Fibroblast of upper back skin (primary cell): Measurements from ENCODE around the gene ZNF521.

ENCODE experiments used
- DNase-seq: peaks from one replicate; pipeline ENCODE4 v3.0.0-alpha.2; 2013

Gene ZNF521

GRCh38 chr18:25351777-25352628 lies at the start of gene ZNF521:
ZNF521 (minus strand) TSS chr18:25352166; CDS start chr18:25350946, 1,220 bp downstream.
- peak; percentile 94 for DNase-seq

- peak; percentile 84 for DNase-seq
Observed at GRCh38 chr18:25399554-25399953, 47.6 kb upstream of the ZNF521 start.

- no peak for DNase-seq
Observed at GRCh38 chr18:25392192-25392591, 40.2 kb upstream of the ZNF521 start.

GRCh38 chr18:25373432-25374179 lies 21.6 kb upstream of the ZNF521 start:
- DNase-seq, result peak; percentile 40

- no peak for DNase-seq
Observed at GRCh38 chr18:25370391-25370790, 18.4 kb upstream of the ZNF521 start.

- no peak for DNase-seq
Observed at GRCh38 chr18:25365242-25365641, 13.3 kb upstream of the ZNF521 start.

- no peak for DNase-seq
Observed at GRCh38 chr18:25364732-25365131, 12.8 kb upstream of the ZNF521 start.

GRCh38 chr18:25360301-25360899 lies 8.4 kb upstream of the ZNF521 start:
- DNase-seq, result no peak

- no peak for DNase-seq
Observed at GRCh38 chr18:25353080-25353479, 1.1 kb upstream of the ZNF521 start.

- DNase-seq, result no peak
Observed at GRCh38 chr18:25352629-25353005, 651 bp upstream of the ZNF521 start.

- DNase-seq, result no peak
Observed at GRCh38 chr18:25351280-25351775, 638 bp downstream of the ZNF521 start.

GRCh38 chr18:25350489-25351251 lies 1.3 kb downstream of the ZNF521 start:
- peak; percentile 54 for DNase-seq

- DNase-seq, result peak; percentile 31
Observed at GRCh38 chr18:25349926-25350487, 2.0 kb downstream of the ZNF521 start.

- peak; percentile 74 for DNase-seq
Observed at GRCh38 chr18:25349131-25349925, 2.6 kb downstream of the ZNF521 start.

GRCh38 chr18:25348386-25349130 lies 3.4 kb downstream of the ZNF521 start:
- DNase-seq, result no peak

- DNase-seq, result no peak
Observed at GRCh38 chr18:25346561-25346960, 5.4 kb downstream of the ZNF521 start.

GRCh38 chr18:25345081-25345866 lies 6.7 kb downstream of the ZNF521 start:
- DNase-seq, result peak; percentile 28

GRCh38 chr18:25341831-25342230 lies 10.1 kb downstream of the ZNF521 start:
- no peak for DNase-seq

GRCh38 chr18:25340762-25341161 lies 11.2 kb downstream of the ZNF521 start:
- DNase-seq, result no peak

GRCh38 chr18:25335676-25336075 lies 16.3 kb downstream of the ZNF521 start:
- no peak for DNase-seq
